AML-193 (cell line): ENCODE measurements around the gene ECE1.

Experiments
- DNase-seq, 2 experiments: peaks; one replicate each; lab custom pipeline; 2025; lab: John Stamatoyannopoulos, UW

Gene ECE1

DNA sequence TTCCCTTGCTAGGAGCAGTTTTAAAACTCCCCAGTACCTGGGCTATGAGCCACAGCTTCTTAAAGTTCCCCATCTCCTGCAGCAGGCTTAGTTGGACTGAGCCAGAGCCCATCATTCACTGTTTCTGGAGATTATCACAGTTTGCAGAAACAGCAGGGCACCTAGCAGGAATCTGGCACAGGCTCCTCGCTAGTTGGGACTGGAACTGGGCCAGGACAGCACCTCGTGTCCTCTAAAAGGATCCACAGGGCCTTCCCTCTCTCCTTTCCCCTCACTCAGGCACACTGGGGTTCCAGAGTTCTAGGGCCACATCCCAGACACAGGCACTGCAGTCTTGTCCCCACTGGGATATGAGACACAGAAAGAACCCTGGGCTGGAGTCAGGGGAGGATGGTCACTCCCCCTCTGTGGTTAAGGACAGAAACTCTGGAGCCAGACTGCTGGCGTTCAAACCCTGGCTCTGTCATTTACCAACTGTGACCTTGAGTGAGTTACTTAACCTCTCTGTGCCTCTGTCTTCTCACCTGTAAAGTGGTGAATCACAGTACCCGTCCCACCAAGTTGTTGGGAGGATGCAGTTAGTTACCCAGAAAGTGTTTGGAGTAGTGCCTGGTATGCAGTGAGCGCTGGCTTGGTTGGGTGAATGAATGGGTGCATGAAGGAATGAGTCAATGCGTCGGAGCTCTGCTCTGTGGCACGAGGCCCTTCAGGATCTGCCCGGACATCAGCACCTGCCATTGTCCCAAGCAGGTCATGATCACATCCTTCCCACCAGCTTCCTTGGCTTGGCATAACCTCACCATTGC lies 18.8 kb upstream of the ECE1 start:
- no peak for DNase-seq

DNA sequence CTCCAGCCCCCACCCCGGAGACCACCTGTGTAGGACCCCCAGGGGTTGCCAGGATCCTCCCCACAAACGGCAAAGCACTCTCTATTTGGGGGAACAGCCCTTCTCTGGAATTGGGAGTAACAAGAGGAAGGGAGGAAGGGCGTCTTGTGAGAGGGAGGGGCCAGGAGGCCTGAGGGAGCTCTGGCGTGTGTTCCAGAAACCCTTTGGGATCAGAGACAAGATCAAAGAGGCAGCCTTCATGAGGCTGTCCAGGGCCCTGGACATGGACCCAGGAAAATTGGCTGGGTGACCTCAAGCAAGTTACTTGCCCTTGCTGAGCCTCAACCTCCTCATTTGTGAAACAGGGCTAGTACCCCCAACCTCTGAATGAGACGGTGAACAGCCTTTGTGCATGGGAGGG lies 18.1 kb upstream of the ECE1 start:
- no peak for DNase-seq

DNA sequence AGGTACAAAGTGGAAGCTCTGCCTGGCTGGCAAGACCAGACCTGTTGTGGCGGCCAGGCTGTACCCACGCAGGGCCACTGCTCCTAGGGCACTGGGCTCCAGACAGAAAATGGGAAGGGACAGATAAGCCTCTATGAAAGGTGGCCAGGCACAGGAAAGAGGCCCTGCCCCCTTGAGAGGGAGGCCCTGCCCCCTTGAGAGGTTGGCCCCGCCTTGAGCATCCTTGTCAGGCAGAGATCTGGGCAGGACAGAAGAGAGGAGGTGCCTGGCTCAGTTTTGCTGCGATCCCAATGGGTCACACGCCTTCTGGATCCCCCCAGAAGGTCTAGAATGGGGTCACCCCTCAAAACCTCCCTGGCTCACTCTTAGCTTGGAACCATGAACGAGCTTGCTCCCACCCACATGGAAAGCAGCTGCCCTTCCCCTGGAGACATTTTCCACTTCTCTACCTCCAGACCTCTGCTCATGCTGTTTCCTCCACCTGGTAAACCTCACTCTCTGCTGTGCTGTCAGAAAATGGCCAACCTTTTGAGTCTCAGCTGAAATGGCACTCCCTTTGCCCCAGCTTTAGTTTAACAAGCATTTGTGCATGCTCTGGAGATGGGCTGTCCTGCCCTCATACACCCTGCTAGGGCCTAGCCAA lies 17.5 kb upstream of the ECE1 start:
- no peak for DNase-seq

DNA sequence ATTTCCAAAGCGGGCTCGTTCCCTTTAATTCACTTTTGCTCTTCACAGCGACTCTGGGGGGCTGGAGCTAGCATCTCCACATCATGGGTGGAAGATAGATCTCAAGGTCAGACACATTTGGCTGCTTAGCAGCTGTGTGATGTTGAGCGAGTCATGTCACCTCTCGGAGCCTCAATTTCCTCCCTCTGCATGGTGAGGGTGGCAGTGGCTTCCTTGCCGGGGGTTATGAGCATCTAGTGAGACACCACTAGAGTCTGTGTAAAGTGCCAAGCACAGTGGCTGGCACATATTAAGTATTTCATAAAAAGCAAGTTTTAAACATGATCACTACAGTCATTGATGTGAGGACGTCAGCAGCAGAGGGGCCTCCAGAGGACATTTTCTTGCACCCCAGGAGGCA lies 16.9 kb upstream of the ECE1 start:
- no peak for DNase-seq

DNA sequence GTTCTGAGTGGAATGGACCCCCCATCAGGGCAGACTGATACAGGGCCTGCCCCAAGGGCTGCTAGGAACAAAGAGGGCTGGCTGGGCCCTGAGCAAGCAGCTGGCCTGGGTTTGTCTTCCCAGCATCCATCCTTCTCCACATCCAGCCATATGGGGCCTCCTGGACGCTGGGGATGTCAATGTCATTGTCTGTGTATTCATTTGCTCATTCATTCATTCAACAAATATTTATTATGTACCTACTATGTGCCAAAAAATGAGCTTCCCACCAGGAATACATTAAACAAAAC lies 15.6 kb upstream of the ECE1 start:
- no peak for DNase-seq

DNA sequence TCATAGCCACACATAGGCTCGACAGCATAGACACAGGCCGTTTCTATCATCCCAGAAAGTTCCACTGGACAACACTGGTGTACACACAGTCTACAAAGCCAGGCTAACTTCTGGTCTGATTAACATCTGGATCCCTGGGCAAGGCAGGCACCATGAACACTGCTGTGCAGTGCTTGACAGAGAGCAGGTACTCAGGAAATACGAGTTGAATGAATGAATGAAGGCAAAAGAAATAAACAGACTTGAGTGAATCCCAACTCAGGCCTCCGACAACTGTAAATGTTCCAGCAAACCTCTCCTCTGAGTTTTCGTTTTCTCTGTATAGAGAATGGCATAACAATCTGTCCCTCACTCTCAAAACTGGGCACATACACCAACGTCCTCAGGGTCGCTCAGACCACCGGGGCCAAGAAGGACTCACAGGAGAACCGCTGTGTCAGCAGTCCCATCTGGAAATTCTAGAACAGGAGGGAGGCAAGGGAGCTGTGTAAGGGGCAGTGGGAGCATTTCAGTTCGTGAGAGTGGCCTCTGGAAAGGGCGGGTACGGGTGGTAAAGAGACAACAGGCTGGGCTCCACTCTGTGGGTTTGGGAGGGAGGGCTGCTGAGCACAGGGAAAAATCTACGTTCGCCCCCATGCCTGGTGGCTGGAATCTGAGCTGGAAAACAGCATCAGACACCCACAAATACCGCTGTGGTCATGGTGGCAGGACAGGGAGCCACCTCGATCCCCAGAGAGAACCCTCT lies 15.1 kb upstream of the ECE1 start:
- no peak for DNase-seq

DNA sequence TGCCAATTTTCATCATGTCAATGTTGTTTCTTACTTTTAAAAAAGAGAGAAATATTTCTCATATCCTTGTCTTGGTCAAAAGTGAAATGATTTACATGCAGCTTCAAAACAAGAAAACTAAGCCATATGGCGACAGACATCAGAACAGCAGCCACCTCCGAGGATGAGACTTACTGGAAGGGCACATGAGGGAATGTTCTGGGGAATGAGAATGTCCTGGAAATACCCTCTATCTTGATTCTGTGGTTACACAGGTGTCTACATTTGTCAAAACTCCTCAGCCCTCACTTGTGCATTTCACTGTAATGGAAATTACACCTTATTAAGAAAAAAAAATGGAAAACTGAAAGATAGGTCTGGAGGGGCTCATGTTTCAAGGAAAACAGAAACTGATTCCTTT lies 14.2 kb upstream of the ECE1 start:
- DNase-seq: no peak

DNA sequence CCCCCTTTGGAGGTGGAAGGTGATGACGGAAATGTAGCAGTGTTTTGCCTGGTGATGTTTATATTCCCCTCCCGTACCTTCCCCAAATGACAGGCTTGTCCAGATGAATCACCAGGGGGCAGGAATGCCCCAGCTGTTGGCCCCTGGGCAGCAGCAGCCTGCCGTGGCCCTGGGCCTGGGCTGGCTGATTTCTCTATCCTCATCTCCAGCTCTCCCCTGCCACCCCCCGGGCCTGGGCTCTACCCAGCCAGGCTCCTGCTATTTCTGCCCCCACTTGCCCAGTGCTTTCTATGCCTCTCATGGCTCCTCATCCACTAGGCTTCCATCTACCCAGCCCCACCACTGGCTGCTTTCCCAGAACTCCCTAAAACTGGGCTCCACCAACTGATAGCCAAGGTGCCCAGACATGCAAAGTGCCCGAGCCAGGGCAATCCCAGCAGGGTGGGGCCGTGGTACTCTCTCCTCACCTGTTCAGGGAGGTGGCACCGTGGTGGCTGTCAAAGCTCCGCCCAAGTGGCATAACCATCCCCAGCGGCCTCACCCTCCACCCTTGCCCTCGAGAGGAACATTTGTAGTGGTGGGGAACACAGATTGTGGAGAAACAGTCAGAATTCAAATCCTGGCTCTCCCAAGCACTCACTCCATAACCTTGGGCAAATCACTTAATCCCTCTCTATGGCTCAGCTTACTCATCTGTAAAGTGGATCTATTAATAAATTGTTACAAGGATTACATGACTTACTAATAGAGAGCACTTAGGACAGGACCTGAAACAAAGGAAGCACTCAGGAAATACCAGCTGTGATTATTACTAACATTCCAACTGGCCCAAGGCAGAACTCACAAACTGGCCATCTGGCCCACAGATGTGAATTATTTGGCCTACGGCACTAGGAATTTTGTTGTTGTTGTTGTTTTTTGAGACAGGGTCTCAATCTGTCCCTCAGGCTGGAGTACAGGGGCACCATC lies 12.8 kb upstream of the ECE1 start:
- no peak for DNase-seq

DNA sequence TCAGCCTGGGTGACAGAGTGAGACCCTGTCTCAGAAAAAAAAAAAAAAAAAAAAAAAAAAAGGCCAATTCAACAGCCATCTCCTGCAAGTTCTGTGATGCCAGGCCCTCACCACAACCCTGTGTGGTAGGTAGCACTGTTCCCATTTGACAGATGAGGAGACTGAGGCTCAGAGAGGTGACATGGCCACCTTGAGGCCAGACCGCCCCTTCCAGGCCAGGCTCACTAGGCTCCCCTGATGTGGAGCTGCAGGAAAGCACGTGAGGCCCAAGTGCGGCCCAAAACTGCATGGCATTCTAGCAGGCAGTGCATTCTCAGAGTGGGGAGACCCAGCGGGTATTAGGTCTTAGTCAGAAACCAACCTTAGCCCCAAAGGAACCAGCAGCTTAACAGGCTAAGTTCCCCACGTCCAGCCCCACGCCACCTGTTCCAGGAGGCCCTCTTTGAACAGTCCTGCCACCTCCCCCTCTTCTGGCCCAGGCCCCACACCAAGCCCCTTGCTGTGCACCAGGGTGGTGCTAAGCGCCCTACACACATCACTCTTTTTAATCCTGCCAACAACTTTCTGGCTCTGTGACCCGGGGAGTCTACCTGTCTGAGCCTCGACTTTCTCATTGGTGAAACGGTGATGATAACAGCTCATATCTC lies 11.7 kb upstream of the ECE1 start:
- no peak for DNase-seq

DNA sequence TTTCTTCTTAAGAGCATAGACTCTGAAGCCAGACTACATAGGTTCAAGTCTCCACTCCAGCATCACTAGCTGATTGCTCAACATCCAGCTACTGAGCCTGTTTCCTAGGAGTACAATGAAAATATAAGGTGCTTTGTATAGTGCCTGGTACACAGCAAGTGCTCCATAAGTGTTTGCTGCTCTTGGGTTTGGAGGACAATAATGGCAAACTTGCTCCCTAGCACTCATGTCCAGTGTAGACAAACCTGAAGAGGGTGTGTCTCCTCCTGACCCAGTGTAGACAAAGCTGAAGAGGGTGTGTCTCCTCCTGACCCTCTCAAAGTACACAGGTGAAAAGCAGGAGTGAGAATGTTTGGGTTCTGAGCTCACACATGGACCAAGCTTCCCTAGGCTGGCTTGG lies 10.5 kb upstream of the ECE1 start:
- no peak for DNase-seq

DNA sequence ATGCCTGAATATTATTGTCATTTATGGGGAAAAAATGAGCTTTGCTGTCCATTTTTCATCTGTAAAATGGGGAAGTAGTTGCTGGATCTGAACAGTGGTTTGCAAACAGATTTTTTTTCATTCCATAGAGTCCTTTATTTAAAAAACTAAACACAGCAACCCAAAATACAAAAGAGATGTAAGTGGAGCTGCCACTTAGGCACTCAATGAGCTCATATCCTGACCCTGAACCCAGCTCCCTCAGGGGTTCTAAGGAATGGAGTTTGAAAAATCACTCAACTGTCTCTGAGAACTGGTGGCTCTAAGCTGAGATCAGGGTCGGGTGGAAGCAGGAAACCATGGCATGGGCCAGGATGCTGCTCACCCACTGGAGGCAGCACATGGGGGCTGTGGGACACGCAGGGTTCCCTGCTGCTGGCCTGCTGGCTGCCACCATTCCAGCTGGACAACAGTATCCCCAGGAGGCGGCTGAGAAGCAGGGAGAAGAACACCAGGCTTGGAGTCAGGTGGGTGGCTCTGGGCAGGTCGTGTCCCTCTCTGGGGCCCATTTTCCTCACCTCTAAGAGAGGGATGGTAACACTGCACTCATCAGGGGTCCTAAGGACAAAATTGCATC lies 9.6 kb upstream of the ECE1 start:
- DNase-seq: no peak

DNA sequence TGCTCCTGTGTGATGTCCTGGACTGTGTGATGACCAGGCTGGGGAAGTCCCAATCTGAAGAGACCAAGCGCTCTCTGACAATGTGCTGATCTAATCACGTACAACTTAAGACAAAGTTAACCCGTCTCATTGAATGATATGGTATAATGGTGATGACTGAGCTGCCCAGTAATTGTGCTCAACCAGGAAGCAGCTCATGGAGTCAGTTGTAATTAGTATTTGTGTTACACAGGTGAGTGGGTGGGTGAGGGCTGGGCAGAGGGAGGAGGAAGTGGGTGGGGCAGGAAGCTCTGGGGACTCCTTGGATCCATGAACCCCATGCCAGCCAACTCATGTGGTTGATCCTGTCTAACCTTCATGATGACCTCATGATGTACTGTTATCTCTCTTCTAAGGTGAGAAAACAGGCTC lies 8.7 kb upstream of the ECE1 start:
- DNase-seq: no peak

DNA sequence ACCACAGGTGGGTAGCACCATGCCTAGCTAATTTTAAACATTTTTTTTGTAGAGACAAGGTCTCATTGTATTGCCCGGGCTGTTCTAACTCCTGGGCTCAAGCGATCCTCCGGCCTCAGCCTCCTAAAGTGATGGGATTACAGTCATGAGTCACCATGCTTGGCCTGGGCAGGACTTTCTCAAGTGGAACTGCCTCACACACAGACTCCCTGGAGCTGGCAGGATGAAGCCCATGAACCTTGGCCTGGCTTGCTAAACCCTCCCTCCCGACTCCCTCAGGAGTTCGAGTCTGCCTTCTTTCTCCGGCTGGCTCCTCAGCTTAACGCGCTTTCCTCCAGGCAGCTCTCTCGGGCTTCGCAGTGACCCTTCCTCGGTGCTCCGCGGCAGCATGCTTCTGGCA lies 7.7 kb upstream of the ECE1 start:
- DNase-seq: no peak

DNA sequence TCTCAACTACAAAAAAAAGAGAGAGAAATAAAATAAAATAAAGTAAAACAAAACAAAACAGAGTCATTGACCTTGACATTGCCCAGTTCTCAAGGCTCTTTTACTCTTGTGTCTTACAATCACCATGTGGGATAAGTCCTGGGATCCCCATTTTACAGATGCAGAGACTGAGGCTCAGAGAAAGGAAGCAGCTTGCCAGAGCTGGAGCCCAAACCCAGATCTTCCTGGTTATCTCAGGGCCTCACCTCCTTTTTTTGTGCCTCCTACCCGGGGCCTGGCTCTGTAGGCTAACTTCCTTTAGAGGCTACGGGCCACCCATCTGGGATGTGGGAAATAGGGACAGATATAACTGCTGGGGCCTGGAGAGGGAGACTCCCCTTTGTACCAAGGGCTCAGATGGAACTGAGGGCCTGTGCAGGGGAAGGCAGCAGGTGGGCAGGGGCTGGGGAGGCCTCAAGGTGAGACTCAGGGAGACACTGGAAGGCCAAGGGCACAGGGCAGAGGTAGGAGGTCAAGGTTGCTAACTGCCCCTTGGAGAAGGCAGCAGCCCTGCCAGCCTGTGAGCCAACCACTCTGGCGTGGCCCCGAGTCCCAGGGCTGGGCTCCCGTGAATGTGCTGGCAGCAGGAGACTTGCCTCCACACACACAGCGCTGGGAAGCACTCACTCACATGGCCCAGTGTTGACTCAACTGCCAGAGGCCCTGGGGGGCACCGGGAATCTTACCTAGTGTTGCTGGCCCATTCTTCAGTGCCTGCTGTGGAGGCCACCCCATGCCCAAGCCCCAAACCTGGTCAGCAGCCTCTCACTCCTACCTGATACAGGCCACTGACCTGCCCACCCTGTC lies 6.5 kb upstream of the ECE1 start:
- no peak for DNase-seq

DNA sequence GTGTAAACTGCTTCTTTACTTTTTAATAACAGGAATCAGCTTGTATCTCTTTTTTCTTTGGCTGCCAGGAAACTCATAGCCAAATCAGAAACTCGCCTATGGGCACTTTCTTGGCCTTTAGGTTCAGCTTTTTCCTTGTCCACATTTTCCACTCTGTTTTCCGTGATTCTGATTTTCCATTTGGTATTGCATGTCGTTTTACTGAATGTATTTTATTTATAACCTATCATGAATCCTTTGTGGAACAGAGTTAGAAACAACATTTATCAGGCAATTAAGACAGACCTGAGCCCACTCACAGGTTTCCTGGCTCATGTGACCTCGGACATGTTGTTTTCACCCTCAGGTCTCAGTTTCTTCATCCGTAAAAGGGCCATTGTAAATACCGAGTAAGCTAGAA lies 5.3 kb upstream of the ECE1 start:
- no peak for DNase-seq

DNA sequence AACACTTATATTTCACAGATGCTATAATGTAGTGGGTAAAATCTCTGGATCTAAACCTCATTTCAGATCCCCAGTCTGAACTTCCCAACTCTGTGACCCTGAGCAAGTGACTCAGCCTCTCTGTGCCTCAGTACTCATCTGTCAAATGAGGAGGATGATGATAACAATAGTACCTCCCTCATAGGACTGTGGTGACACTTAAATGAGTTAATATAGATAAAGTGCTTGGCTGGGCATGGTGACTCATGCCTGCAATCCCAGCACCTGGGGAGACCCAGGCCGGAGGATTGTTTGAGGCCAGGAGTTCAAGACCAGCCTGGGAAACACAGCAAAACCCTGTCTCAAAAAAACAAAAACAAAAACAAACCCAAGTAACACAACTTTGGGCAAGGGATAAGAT lies 4.7 kb upstream of the ECE1 start:
- no peak for DNase-seq

DNA sequence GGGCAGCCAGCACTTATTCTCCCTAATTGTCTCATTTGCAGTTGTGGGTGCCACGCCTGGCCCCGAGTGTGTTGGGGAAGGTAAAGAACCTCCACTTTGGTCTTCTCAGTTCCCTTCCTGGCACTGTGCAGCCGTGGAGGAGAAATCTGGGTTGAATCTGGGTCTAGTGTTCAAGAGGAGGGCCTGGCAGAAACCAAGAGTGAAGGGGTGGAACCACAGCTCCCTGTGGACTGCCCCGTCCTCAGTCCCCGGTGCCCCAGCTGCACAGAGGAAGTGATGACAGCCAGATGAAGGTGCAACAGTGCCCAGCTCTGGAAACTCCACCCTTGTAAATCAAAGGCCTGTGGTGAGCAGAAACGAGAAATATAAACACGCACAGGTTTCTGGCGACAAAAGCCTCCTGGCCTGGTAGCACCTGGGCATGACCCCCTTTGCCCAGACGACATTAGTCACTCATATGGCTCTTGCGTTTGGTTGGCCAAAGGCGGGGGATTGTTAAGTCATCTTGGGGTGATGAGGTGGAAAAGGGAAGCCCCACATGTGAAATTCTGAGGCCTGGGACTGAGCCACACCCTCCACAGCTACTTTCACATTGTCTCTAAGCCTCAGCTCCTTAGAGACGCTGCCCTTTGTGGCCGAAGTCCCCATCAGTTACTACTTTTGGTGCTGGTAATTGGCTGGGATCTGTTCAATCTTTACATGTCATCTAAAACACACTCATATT lies 4.2 kb upstream of the ECE1 start:
- DNase-seq: no peak

DNA sequence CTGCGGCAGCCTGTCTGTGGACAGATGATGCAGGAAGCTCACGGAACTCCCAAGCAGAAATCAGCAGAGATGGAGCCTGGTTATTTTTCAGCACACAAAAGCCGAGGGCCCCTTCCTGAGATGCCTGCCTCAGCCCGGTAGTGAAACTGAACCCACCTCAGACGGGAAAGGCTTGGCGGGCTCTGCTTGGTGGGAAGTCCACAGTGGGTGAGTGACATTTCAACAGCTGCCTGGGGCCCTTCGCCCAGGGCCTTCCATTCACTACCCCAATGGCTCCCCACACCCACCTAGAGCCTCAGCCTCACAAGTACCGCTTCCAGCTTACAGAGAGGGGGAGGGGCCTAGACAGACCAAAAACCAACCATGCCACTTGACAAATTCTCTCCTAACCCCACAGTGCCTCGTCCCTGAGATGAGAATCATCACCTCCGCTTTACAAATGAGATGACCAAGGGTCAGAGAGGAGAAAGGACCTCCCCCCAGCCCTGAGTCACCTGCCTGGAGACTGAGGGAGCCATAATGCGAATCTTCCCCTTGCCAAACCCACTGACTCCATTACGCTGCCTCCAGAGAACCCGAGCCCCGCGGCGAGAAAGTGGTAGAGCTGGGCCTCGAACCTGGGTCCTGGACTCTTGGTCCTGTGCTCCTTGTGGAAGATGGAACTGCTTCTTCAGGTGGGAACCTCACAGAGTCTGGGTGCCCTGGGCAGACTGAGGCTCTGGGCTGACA lies 3.4 kb upstream of the ECE1 start:
- no peak for DNase-seq

DNA sequence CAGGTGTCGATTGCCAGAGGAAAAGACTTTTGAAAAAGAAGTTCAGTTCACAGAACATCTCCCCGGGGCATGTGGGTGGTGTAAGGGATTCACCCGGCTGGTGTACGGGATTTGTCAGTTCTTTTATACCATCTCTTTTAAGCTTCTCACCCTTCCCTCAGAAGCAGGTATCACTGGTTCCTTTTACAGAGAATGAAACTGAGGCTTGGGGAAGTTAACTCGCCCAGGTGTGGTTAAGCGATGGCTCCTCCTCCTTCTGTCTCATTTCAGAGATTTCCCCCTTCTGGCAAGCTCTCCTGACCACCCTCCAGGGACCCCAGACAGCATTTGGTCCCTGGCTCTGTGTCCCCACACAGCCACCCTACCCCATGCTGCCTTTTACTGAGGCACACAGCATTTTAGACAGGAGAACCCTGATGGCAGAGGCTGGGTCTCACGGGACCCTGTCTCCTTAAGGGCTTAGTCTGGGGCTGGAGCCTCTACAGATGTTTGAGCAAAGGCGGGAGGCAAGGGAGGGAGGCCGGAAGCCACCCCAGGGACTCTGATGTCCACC lies 2.8 kb upstream of the ECE1 start:
- no peak for DNase-seq
